ENCODE results near the gene RHBDF1. TPM values are rescaled to one million over a fixed set of nuclear protein-coding genes. Genes with fewer than 3 reads are reported as not detected.

The RHBDF1 gene
- total and polyA plus RNA-seq, 9 of the 15 experiments (the other 6 are each of a cell fraction or from before 2014, with no cell fraction given), result 1.0 to 8.2 (median 4.2) TPM

- in situ Hi-C loops (cut with MboI) (no loop called here), intact Hi-C loops (cut with micrococcal nuclease) (no loop called here)
- Histone ChIP-seq H3K27me3 (ENCODE audit: control insufficient read depth in 2 of 2, insufficient read depth in 2 of 2, low read length in 2 of 2) (no peaks in the 10 kb centered on the region), H3K4me3 (no peak overlapping the region), H3K4me2 (ENCODE audit: insufficient read depth, low read length) (no peak overlapping the region), H2AFZ (ENCODE audit: low read depth, low read length) (no peak overlapping the region), H3K9ac (ENCODE audit: insufficient read depth in 1 of 2, low read depth in 2 of 2, low read length in 2 of 2) (peak overlapping the region in 1 of 2 experiments; percentile 55; a peak in 1 of 4 replicates), H3K36me3 (ENCODE audit: control insufficient read depth, insufficient read depth, low read length) (peaks cover 56% of the 10 kb centered on the region; the same call in 2 of the 3 replicates), H3K4me1 (replicated peaks in 1 of 2; ENCODE audit: control insufficient read depth in 2 of 2, insufficient read depth in 2 of 2, low read length in 2 of 2) (peaks cover 14 to 58% of the 10 kb centered on the region in 2 experiments; a peak in 4 of 5 replicates), H3K27ac (ENCODE audit: extremely low read depth, low read depth, low read length) (no peak overlapping the region), H3K9me1 (ENCODE audit: control insufficient read depth, insufficient read depth, low read length) (no peaks in the 10 kb centered on the region), H3K9me3 (replicated peaks; ENCODE audit: control insufficient read depth, insufficient read depth, low read depth, low read length) (no peaks in the 10 kb centered on the region), H3K79me2 (ENCODE audit: control insufficient read depth, insufficient read depth, low read length) (no peaks in the 10 kb centered on the region), H4K20me1 (replicated peaks; ENCODE audit: control insufficient read depth, insufficient read depth, low read length) (no peaks in the 10 kb centered on the region)
- no peak for ATAC-seq
- no peak for DNase-seq (ENCODE audit: extremely low read depth in 1 of 4, low spot score in 3 of 4)
- FAIRE-seq, result no peak
- 86% methylated on average over 14 of the region's 15 CpGs for WGBS (ENCODE audit: insufficient coverage, low coverage, missing lambda C conversion rate)
- ChIA-PET POLR2A (interaction anchor here (0.6 to 2.7 kb wide), 5 partner anchors 10 to 232 kb away, joined by 3 to 11 read pairs (median 6); partner anchors contain the start of gene MPG), CTCF (ENCODE audit: low intra/inter-chr PET ratio) (no interaction called here)
- no TSS peak for BruUV-seq (replicated peaks)
- TF ChIP-seq RBM22 (IDR thresholded peaks at IDR 0.05; ENCODE audit: low read depth, low read length, poor library complexity, severe bottlenecking), result peak; percentile 23
- no peak for TF ChIP-seq DEAF1 (CRISPR knock-in tag; IDR thresholded peaks at IDR 0.05)
- peak; percentile 61 for TF ChIP-seq POLR2G (IDR thresholded peaks at IDR 0.05; ENCODE audit: low read depth, low read length)
Observed at GRCh38 chr16:92431-93339, 20.3 kb upstream of the RHBDF1 start.
